ENCODE measurements around the gene PHKB.

- no peak for TF ChIP-seq CTCF (IDR thresholded peaks at IDR 0.05)
- TF ChIP-seq POLR2A (IDR thresholded peaks at IDR 0.05): no peak
Observed at GRCh38 chr16:47634727-47635126, 173.6 kb downstream of the PHKB start.

Data from uterus (tissue), 2 donors.